Left cardiac atrium (tissue), 4 donors: ENCODE data around the gene EZR. TPM values are rescaled to one million over a fixed set of nuclear protein-coding genes. Genes with fewer than 3 reads are reported as not detected.
A peak's percentile ranks its signal among the peaks of the same experiment; 100 is the strongest.

Experiments used
- ATAC-seq, 2 donors: fragments of 200-7000 bp; cut with Tn5 transposase; one replicate each; pipeline ENCODE4 v1.9.1; 2020; ENCODE audit warnings: mild to moderate bottlenecking in 2 of 2, moderate library complexity in 2 of 2
- DNase-seq: peaks from one replicate; pipeline ENCODE4 v3.0.0-alpha.2; 2020
- intact Hi-C, 2 donors: fragments of 100-400 bp; cut with DNase I; formaldehyde crosslinking; loops; one replicate each; pipeline versions ENCODE4 v1.14.1 to v1.15.1; 2022 to 2023
- total RNA-seq, 2 donors: library from RNA; stranded (reverse); fragmentation: NEBNext Ultra II Directional; extraction: Animal tissue kit (Norgen Biotek cat#: 25700); gene quantifications; one replicate each; pipeline ENCODE4 v1.2.1, GENCODE V29; 2021
- donor health status: DM: no; HTN: yes; CAD: no.
- donor health status: DM: no; HTN: yes; CAD: no; lungs with severe emphysema.
- donor health status: DM: yes; HTN: yes; CAD: no.
- donor health status: Dilated cardiomyopathy.

EZR gene
- total RNA-seq, 2 donors from 2014 or later: 140 to 217 TPM

DNA sequence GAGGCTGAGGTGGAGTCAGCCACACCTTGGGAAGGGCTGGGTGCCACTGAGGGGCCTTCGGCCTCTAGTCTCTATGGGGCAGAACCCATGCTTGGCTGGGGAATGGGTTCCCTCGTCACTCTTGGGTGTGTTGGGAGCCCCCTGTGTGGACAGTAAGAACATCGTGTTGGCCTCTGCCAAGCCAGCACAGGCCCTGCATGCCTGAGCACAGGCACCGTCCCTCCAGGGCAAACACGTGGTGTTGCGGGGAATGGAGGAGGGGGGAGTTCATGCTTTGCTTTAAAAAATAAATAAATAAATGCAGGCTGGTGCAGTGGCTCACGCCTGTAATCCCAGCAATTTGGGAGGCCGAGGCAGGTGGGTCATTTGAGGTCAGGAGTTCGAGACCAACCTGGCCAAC is 63.0 kb downstream of the EZR start:
- ATAC-seq (no peak), DNase-seq (no peak)
- intact Hi-C loops: no loop called here

- DNase-seq: no peak
- ATAC-seq: no peak
- intact Hi-C loops: no loop called here
These were observed 63.5 kb downstream of the EZR start for GRCh38 chr6:158755636-158756035.

DNA sequence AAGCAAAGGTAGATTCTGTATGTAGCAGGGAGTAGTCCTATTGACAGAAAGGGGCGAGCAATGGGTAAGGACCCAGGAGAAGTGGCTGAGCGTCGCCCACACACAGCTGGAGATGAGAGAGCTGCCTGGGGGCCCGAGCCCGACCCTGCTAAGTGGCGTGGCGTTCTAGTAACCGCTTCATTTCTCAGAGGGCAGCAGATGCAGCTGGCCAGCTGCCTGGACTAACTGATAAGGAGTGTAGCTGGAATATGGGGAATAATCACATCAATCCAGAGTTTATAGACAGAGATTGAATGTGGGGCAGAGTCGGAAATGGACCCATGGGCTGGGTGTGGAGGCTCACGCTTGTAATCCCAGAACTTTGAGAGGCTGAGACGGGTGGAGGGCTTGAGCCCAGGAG is 64.4 kb downstream of the EZR start:
- ATAC-seq (no peak), DNase-seq (no peak)
- intact Hi-C loops: no loop called here

- intact Hi-C loops: no loop called here
- no peak for DNase-seq
- ATAC-seq: no peak
These were observed 65.4 kb downstream of the EZR start for GRCh38 chr6:158753811-158754210.

- intact Hi-C loops: no loop called here
- DNase-seq (no peak), ATAC-seq (peak; percentile 48 to 78)
These were observed 66.6 kb downstream of the EZR start for GRCh38 chr6:158752613-158753012.

DNA sequence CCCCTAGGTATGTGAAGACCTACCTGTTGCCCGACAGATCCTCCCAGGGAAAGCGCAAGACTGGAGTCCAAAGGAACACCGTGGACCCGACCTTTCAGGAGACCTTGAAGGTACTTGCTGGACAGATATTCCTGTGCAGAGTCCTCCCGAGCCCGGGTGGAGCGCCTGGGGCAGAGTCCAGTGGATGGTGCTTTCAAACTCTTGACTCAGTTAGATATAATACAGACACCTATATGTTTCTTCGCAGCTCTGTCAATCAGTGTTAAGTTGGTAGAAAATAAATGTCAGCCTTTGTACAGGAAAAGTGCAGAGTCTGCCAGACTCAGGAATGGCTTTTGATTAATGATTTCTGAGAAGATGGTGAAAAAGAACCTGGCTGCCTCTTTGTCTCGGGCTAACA is 67.2 kb downstream of the EZR start:
- DNase-seq: no peak
- ATAC-seq: no peak
- intact Hi-C loops: no loop called here

GRCh38 chr6:158751224-158751623 is 67.9 kb downstream of the EZR start:
- ATAC-seq: no peak
- DNase-seq: no peak
- intact Hi-C loops: no loop called here

GRCh38 chr6:158744986-158745430 is 74.2 kb downstream of the EZR start:
- intact Hi-C loops: no loop called here
- DNase-seq (no peak), ATAC-seq (peak; percentile 53 to 54)

GRCh38 chr6:158743033-158743651 is 76.0 kb downstream of the EZR start:
- intact Hi-C loops: no loop called here
- DNase-seq (no peak), ATAC-seq (no peak)

- DNase-seq (no peak), ATAC-seq (no peak)
- intact Hi-C loops: no loop called here
These were observed 79.5 kb downstream of the EZR start for GRCh38 chr6:158739673-158740072.

DNA sequence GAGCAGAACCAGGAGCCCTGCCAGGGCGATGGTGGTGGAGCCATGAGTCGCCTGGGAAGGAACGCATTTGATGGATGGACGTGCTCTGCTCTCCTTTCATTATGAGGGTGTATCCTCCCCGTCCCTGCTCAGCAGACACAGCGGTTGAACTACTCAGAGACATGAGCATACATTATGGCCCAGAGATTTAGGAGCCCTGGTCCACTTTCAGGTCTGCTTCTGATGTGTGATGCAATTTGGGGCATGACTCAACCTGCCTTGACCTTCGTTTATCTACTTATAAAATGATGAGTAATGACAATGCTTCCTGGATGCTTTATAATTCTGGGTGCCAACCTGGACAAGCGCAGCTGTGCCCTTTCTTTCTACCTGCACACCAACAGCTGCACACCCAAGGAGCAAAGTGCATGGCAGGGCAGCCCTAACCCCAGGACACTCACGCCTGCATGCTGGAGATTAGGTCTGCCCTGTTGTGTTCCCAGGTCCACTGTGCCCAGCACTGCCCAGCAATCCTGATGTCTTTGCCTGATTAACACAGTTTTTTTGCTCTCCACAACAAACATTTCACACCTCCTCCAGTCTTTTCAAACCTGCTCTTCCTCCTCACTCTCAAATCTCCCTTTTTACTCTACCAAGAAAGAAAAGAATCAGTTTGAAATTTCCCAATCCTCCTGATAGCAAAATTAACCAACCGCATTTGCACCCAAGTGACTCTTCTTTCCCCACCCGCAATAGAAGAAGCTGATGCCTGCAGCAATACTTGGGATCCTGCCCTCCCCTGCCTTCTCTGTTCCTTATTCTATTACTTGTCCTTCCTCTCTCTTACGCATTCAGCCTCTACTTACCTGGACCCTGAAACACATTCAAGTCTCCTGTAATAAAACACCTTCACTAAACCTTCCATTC is 81.2 kb downstream of the EZR start:
- DNase-seq (no peak), ATAC-seq (peak; percentile 41 to 91)
- intact Hi-C loops: no loop called here

DNA sequence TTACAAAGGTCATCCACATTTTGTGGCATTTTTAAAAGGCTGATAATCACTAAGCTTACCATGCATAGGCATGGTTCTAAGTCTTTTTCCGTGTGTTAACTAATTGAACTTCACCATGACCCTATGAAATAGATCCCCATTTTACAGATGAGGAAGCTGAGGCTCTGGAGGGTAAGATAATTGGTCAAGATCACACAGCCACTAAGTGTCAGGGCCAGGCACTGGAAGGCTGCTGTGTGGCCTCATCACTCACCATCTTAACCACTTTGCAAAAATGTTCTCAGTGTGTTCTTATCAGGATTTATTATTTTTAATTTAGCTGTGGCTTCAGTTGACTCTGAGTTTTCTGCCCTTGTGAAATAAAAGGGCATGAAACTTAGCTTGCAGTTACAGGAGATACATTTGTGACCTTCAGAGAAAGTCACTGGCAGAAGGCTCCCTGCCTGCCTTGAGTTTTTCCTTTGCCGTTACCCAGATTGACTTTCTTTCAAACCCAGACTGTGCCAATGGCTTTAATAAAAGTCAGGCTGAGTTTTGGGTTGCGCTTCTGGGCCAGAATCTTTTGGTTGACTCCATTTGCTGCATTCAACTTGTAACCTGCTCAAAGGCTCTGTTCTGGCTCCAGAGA is 82.0 kb downstream of the EZR start:
- ATAC-seq: peak; percentile 11 to 55
- DNase-seq: no peak
- intact Hi-C loops: no loop called here

DNA sequence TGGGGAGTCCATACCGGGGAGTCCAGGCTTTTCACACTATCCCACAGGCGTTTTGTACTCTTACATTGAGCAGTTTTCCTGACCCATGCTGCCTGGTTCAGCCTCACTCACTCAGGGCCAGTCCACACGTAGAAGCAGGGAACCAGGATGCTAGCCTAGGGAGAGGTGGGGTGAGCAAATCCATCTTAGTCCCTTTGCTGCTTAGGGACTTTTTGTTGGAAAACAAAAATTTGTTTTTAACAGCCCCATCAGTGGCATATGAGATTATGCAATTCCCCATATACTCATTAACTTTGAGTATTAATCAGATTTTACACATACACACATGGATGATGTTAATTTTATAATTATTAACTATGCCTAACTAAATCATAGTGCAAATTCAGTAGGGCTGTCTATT is 84.2 kb downstream of the EZR start:
- intact Hi-C loops: no loop called here
- DNase-seq (no peak), ATAC-seq (no peak)

GRCh38 chr6:158730541-158730907 is 88.6 kb downstream of the EZR start:
- intact Hi-C loops: no loop called here
- no peak for DNase-seq
- ATAC-seq: no peak

GRCh38 chr6:158729906-158730540 is 89.1 kb downstream of the EZR start:
- intact Hi-C loops: no loop called here
- no peak for DNase-seq
- no peak for ATAC-seq

DNA sequence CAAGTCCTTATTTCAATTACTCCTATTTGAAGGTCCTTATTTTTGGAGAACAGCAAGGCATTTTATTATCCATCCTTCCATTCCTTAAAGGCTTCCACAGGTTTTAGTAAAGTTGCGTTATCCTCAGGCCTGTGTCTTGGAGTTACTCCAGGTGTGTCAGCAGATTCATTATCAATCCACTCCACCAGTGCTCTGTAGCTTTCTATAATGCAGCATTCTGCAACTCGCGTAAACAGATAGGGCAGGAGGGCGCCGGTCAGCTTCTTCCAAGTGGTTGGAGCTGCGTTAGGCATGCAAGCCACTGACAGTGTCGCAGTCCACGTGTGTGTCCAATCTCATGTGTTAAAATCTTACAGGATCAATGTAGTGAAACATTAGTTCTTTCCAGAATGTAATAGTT is 93.5 kb downstream of the EZR start:
- ATAC-seq (no peak), DNase-seq (no peak)
- intact Hi-C loops: no loop called here

DNA sequence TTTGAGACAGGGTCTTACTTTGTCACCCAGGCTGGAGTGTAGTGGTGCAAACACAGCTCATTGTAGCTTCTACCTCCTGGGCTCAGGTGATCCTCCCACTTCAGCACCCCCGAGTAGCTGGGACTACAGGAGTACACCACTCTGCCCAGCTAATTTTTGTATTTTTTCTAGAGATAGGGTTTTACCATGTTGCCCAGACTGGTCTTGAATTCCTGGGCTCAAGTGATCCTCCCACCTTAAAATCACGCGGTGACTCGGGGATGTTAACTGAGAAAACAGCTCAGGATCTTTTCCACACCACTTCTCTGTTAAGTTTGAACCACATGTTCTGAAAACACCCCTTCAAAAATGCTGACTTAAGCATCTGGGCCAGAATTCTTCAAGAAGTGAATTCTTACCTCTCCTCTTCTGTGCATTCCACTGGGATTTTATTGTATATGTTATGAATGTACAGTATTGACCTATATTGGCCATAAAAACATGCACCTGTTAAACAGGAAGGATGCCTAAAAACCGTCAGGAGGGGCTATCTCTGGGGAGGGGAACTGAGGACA is 96.9 kb downstream of the EZR start:
- intact Hi-C loops: no loop called here
- no peak for ATAC-seq
- DNase-seq: no peak

DNA sequence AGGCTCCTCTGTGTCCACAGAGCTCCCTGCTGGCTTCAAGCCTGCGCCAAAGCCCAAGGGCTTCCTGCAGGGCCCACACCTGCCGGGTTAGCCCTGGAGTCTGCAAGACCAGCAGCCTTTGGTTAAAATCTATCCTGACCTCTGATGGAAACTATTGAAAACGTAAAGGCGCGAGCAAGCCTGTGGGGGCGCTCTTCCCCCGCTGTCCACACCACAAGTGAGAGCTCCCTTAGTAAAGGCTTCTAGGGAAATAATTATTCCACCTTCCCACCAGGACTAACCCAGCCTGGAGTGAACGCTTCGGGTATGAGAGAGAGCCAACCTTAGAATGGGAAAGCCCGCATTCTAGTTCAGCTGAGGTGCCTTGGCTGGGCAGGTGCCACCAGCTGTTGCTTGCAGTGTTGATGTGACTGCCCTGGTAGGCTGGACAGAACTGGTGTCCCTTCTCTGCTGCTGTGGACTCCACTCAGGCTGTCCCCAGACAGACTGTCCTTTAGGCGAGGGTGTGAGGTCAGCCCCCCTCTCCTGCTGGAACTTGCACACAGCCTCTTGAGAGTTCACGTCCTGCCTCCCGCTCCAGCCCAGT is 100.6 kb downstream of the EZR start:
- intact Hi-C loops: loop anchor here (10.0 kb wide), 2 partner anchors 256 to 386 kb away; no protein-coding TSS in a partner anchor
- ATAC-seq (peak; percentile 39 to 59), DNase-seq (no peak)
